HepG2 (cell line): ENCODE data around the gene ZC3H15. TPM values are rescaled to one million over a fixed set of nuclear protein-coding genes. Genes with fewer than 3 reads are reported as not detected.

Source experiments
- ATF3 ChIP-seq: sonication (generic); formaldehyde crosslinking; IDR thresholded peaks from 2 replicates; pipeline ENCODE4 v1.4.0; 2020; ENCODE audit warnings: missing genetic modification reagents
- MATR3 ChIP-seq: sonication (generic); formaldehyde crosslinking; IDR thresholded peaks from 2 replicates; pipeline ENCODE4 v1.4.0; 2020; ENCODE audit warnings: missing genetic modification reagents
- PREB ChIP-seq: sonication (generic); formaldehyde crosslinking; IDR thresholded peaks from 2 replicates; pipeline ENCODE4 v1.4.0; 2020; ENCODE audit warnings: missing genetic modification reagents
- RFXANK ChIP-seq: IDR thresholded peaks from 2 replicates; pipeline ENCODE4 v1.6.1; 2016
- SYNCRIP ChIP-seq: fragments of 200-400 bp; formaldehyde crosslinking; IDR thresholded peaks from 2 replicates; pipeline ENCODE4 v1.6.1; 2018; ENCODE audit warnings: mild to moderate bottlenecking, low read depth, low read length; ENCODE audit not compliant: insufficient read depth
- TCF7 ChIP-seq: sonication (generic); IDR thresholded peaks from 2 replicates; pipeline ENCODE4 v1.6.1; 2016; ENCODE audit warnings: antibody characterized with exemption, low read depth
- YEATS2 ChIP-seq: sonication (generic); formaldehyde crosslinking; IDR thresholded peaks from 2 replicates; pipeline ENCODE4 v1.4.0; 2020; ENCODE audit warnings: missing genetic modification reagents, borderline replicate concordance
- ZBTB46 ChIP-seq: sonication (generic); formaldehyde crosslinking; IDR thresholded peaks from 2 replicates; pipeline ENCODE4 v1.4.0; 2020; ENCODE audit warnings: mild to moderate bottlenecking, missing genetic modification reagents, borderline replicate concordance
- ZHX1 ChIP-seq: sonication (generic); formaldehyde crosslinking; IDR thresholded peaks from 2 replicates; pipeline ENCODE4 v1.8.1; 2022; ENCODE audit warnings: low read depth, mild to moderate bottlenecking, missing genetic modification reagents
- ZNF570 ChIP-seq: sonication (generic); formaldehyde crosslinking; IDR thresholded peaks from 2 replicates; pipeline ENCODE4 v1.4.0; 2020; ENCODE audit warnings: mild to moderate bottlenecking, missing genetic modification reagents, borderline replicate concordance
- ZNF646 ChIP-seq: sonication (generic); formaldehyde crosslinking; IDR thresholded peaks from 2 replicates; pipeline ENCODE4 v1.9.0; 2021; ENCODE audit warnings: mild to moderate bottlenecking, missing genetic modification reagents
- ZNF839 ChIP-seq: sonication (generic); formaldehyde crosslinking; IDR thresholded peaks from 2 replicates; pipeline ENCODE4 v1.4.0; 2020; ENCODE audit warnings: missing genetic modification reagents, mild to moderate bottlenecking, borderline replicate concordance
- polyA plus RNA-seq, 8 experiments: library from polyadenylated mRNA; depleted of rRNA in 3 of 8; stranded (reverse) in 7 of 8; unstranded in 1 of 8; fragments of >200 nt; fragmentation: Illumina TruSeq in 4 of 8; extraction: Trizol in 4 of 8; gene quantifications; 2 replicates each; pipeline versions ENCODE4 v1.2.1 to v1.2.3, GENCODE V29; 2011 to 2016; ENCODE audit warnings: low read depth in 4 of 8, missing spikeins in 1 of 8, mixed read lengths in 1 of 8; ENCODE audit not compliant: insufficient read depth in 1 of 8
- total RNA-seq, 5 experiments: library from RNA; depleted of rRNA; stranded (reverse); fragments of >200 nt; fragmentation: Illumina TruSeq; extraction: Trizol; gene quantifications; 2 replicates each; pipeline ENCODE4 v1.2.3, GENCODE V29; 2016; ENCODE audit warnings: low read depth in 1 of 5
- TF ChIP-seq, protein P1 (sequence below): sonication (generic); formaldehyde crosslinking; IDR thresholded peaks from 2 replicates; pipeline ENCODE4 v1.8.1; 2023; ENCODE audit warnings: missing genetic modification reagents, inconsistent platforms, borderline replicate concordance
- TF ChIP-seq, protein P2 (sequence below): sonication (generic); formaldehyde crosslinking; IDR thresholded peaks from 2 replicates; pipeline ENCODE4 v1.5.0; 2020; ENCODE audit warnings: mild to moderate bottlenecking, missing genetic modification reagents

ZC3H15 gene
- total and polyA plus RNA-seq, 2 of the 13 experiments (the other 11 are each of a cell fraction or from before 2014, with no cell fraction given): 84.6 to 168 TPM

DNA sequence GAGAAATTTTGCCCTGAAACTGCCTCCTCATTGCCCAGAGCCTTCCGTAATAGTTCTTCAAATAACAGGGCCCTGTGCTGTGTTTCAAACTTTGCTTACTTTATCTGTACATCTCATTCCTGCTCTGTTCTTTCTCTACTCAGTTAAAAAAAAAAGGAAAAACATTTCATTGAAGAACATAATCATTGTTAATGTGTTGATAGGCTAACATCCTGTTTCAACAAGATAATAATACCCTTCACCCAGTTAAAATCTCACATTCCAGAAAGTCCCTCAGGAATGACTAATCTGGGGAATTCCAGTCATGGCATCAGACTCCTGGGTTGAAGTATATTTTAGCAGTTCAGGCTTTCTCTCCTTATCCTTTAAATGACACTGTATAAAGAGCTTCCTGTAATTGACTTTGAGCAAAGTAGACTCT, 58.2 kb downstream of the ZC3H15 start (continued):
- TF ChIP-seq ZBTB46: no peak
- TF ChIP-seq ZHX1: no peak
- TF ChIP-seq PREB (CRISPR knock-in tag): no peak
- no peak for TF ChIP-seq ZNF839 (CRISPR knock-in tag)
- no peak for TF ChIP-seq ZNF570 (CRISPR knock-in tag)
- 0 out of 2 replicates have a peak, but pooled peaks have one; percentile 59 for TF ChIP-seq ATF3 (CRISPR knock-in tag)
- TF ChIP-seq ZNF646: no peak
- TF ChIP-seq SYNCRIP: no peak
- no peak for TF ChIP-seq RFXANK (CRISPR knock-in tag)
- TF ChIP-seq, protein P1, sequence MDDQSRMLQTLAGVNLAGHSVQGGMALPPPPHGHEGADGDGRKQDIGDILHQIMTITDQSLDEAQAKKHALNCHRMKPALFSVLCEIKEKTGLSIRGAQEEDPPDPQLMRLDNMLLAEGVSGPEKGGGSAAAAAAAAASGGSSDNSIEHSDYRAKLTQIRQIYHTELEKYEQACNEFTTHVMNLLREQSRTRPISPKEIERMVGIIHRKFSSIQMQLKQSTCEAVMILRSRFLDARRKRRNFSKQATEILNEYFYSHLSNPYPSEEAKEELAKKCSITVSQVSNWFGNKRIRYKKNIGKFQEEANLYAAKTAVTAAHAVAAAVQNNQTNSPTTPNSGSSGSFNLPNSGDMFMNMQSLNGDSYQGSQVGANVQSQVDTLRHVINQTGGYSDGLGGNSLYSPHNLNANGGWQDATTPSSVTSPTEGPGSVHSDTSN (CRISPR knock-in tag): no peak
- peak; percentile 20; the same call in 1 of the 2 replicates for TF ChIP-seq TCF7
- TF ChIP-seq MATR3 (CRISPR knock-in tag): no peak
- TF ChIP-seq, protein P2, sequence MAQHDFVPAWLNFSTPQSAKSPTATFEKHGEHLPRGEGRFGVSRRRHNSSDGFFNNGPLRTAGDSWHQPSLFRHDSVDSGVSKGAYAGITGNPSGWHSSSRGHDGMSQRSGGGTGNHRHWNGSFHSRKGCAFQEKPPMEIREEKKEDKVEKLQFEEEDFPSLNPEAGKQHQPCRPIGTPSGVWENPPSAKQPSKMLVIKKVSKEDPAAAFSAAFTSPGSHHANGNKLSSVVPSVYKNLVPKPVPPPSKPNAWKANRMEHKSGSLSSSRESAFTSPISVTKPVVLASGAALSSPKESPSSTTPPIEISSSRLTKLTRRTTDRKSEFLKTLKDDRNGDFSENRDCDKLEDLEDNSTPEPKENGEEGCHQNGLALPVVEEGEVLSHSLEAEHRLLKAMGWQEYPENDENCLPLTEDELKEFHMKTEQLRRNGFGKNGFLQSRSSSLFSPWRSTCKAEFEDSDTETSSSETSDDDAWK (CRISPR knock-in tag): no peak
- no peak for TF ChIP-seq YEATS2 (CRISPR knock-in tag)
